ENCODE measurements around the gene PRMT2.

PRMT2 gene

GRCh38 chr21:46661211-46661625, 25.7 kb downstream of the PRMT2 start:
- WGBS (ENCODE audit: insufficient coverage, insufficient read length), result no CpG with 5 or more reads among the region's 29 CpGs
- Histone ChIP-seq H3K4me1 (ENCODE audit: control insufficient read depth, insufficient read depth, low read length) (no peaks in the 10 kb centered on the region; the same call in 1 of the 2 replicates), H3K27ac (ENCODE audit: low read length) (no peak overlapping the region), H3K27me3 (ENCODE audit: control insufficient read depth, insufficient read depth, low read length) (no peaks in the 10 kb centered on the region), H3K9me3 (ENCODE audit: control insufficient read depth, insufficient read depth, low read length) (no peaks in the 10 kb centered on the region), H3K36me3 (ENCODE audit: control insufficient read depth, insufficient read depth, low read length) (no peaks in the 10 kb centered on the region; the same call in none of the 2 replicates), H3K4me3 (ENCODE audit: low read length) (no peak overlapping the region)
- no peak for DNase-seq (ENCODE audit: low read depth, low spot score)

GRCh38 chr21:46661642-46662366, 26.3 kb downstream of the PRMT2 start:
- WGBS (ENCODE audit: insufficient coverage, insufficient read length), result no CpG with 5 or more reads among the region's 61 CpGs
- DNase-seq (ENCODE audit: low read depth, low spot score), result no peak
- no peaks in the 10 kb centered on the region for H3K9me3 ChIP-seq (ENCODE audit: control insufficient read depth, insufficient read depth, low read length)
- H3K27ac ChIP-seq (ENCODE audit: low read length), result no peak overlapping the region
- no peak overlapping the region for H3K4me3 ChIP-seq (ENCODE audit: low read length)
- H3K27me3 ChIP-seq (ENCODE audit: control insufficient read depth, insufficient read depth, low read length), result no peaks in the 10 kb centered on the region
- no peaks in the 10 kb centered on the region; the same call in none of the 2 replicates for H3K36me3 ChIP-seq (ENCODE audit: control insufficient read depth, insufficient read depth, low read length)
- H3K4me1 ChIP-seq (ENCODE audit: control insufficient read depth, insufficient read depth, low read length), result no peaks in the 10 kb centered on the region; the same call in 1 of the 2 replicates

- Histone ChIP-seq H3K9me3 (ENCODE audit: control insufficient read depth, insufficient read depth, low read length) (no peaks in the 10 kb centered on the region), H3K4me1 (ENCODE audit: control insufficient read depth, insufficient read depth, low read length) (no peaks in the 10 kb centered on the region; the same call in 1 of the 2 replicates), H3K27me3 (ENCODE audit: control insufficient read depth, insufficient read depth, low read length) (no peaks in the 10 kb centered on the region), H3K27ac (ENCODE audit: low read length) (no peak overlapping the region), H3K4me3 (ENCODE audit: low read length) (no peak overlapping the region), H3K36me3 (ENCODE audit: control insufficient read depth, insufficient read depth, low read length) (no peaks in the 10 kb centered on the region; the same call in none of the 2 replicates)
- DNase-seq (ENCODE audit: low read depth, low spot score), result no peak
- WGBS (ENCODE audit: insufficient coverage, insufficient read length), result no CpG with 5 or more reads among the region's 11 CpGs
Measured at GRCh38 chr21:46662367-46662654, 26.8 kb downstream of the PRMT2 start.

- DNase-seq (ENCODE audit: low read depth, low spot score), result no peak
Measured at GRCh38 chr21:46662765-46663500, 27.5 kb downstream of the PRMT2 start.

GRCh38 chr21:46663754-46664153, 28.3 kb downstream of the PRMT2 start:
- Histone ChIP-seq H3K9me3 (ENCODE audit: control insufficient read depth, insufficient read depth, low read length) (no peaks in the 10 kb centered on the region), H3K4me3 (ENCODE audit: low read length) (no peak overlapping the region), H3K4me1 (ENCODE audit: control insufficient read depth, insufficient read depth, low read length) (no peaks in the 10 kb centered on the region; the same call in 1 of the 2 replicates), H3K27me3 (ENCODE audit: control insufficient read depth, insufficient read depth, low read length) (no peaks in the 10 kb centered on the region), H3K36me3 (ENCODE audit: control insufficient read depth, insufficient read depth, low read length) (no peaks in the 10 kb centered on the region; the same call in 1 of the 2 replicates), H3K27ac (ENCODE audit: low read length) (no peak overlapping the region)
- WGBS (ENCODE audit: insufficient coverage, insufficient read length), result no CpG with 5 or more reads among the region's 8 CpGs
- no peak for DNase-seq (ENCODE audit: low read depth, low spot score)

More at GRCh38 chr21:46662765-46663500, 27.5 kb downstream of the PRMT2 start:
- no peaks in the 10 kb centered on the region; the same call in none of the 2 replicates for H3K36me3 ChIP-seq (ENCODE audit: control insufficient read depth, insufficient read depth, low read length)
- H3K4me3 ChIP-seq (ENCODE audit: low read length), result no peak overlapping the region
- H3K27ac ChIP-seq (ENCODE audit: low read length), result no peak overlapping the region
- H3K9me3 ChIP-seq (ENCODE audit: control insufficient read depth, insufficient read depth, low read length), result no peaks in the 10 kb centered on the region
- H3K27me3 ChIP-seq (ENCODE audit: control insufficient read depth, insufficient read depth, low read length), result no peaks in the 10 kb centered on the region
- no peaks in the 10 kb centered on the region; the same call in 1 of the 2 replicates for H3K4me1 ChIP-seq (ENCODE audit: control insufficient read depth, insufficient read depth, low read length)
- WGBS (ENCODE audit: insufficient coverage, insufficient read length), result no CpG with 5 or more reads among the region's 21 CpGs

- H3K27me3 ChIP-seq (ENCODE audit: control insufficient read depth, insufficient read depth, low read length), result no peaks in the 10 kb centered on the region
- H3K9me3 ChIP-seq (ENCODE audit: control insufficient read depth, insufficient read depth, low read length), result no peaks in the 10 kb centered on the region
- no peaks in the 10 kb centered on the region; the same call in 1 of the 2 replicates for H3K36me3 ChIP-seq (ENCODE audit: control insufficient read depth, insufficient read depth, low read length)
- no CpG with 5 or more reads among the region's 24 CpGs for WGBS (ENCODE audit: insufficient coverage, insufficient read length)
- no peak overlapping the region for H3K27ac ChIP-seq (ENCODE audit: low read length)
- no peaks in the 10 kb centered on the region; the same call in 1 of the 2 replicates for H3K4me1 ChIP-seq (ENCODE audit: control insufficient read depth, insufficient read depth, low read length)
- no peak overlapping the region for H3K4me3 ChIP-seq (ENCODE audit: low read length)
- no peak for DNase-seq (ENCODE audit: low read depth, low spot score)
Measured at GRCh38 chr21:46664316-46664995, 29.0 kb downstream of the PRMT2 start.

- no CpG with 5 or more reads among the region's 3 CpGs for WGBS (ENCODE audit: insufficient coverage, insufficient read length)
- Histone ChIP-seq H3K4me1 (ENCODE audit: control insufficient read depth, insufficient read depth, low read length) (no peaks in the 10 kb centered on the region; the same call in 1 of the 2 replicates), H3K27ac (ENCODE audit: low read length) (no peak overlapping the region), H3K36me3 (ENCODE audit: control insufficient read depth, insufficient read depth, low read length) (no peaks in the 10 kb centered on the region; the same call in 1 of the 2 replicates), H3K4me3 (ENCODE audit: low read length) (no peak overlapping the region), H3K27me3 (ENCODE audit: control insufficient read depth, insufficient read depth, low read length) (no peaks in the 10 kb centered on the region), H3K9me3 (ENCODE audit: control insufficient read depth, insufficient read depth, low read length) (no peaks in the 10 kb centered on the region)
- DNase-seq (ENCODE audit: low read depth, low spot score), result no peak
Measured at GRCh38 chr21:46665566-46665965, 30.1 kb downstream of the PRMT2 start.

- no peaks in the 10 kb centered on the region for H3K9me3 ChIP-seq (ENCODE audit: control insufficient read depth, insufficient read depth, low read length)
- H3K27me3 ChIP-seq (ENCODE audit: control insufficient read depth, insufficient read depth, low read length), result no peaks in the 10 kb centered on the region
- peaks cover 1% of the 10 kb centered on the region; the same call in 1 of the 2 replicates for H3K4me1 ChIP-seq (ENCODE audit: control insufficient read depth, insufficient read depth, low read length)
- DNase-seq (ENCODE audit: low read depth, low spot score), result no peak
- H3K27ac ChIP-seq (ENCODE audit: low read length), result no peak overlapping the region
- no peaks in the 10 kb centered on the region; the same call in 1 of the 2 replicates for H3K36me3 ChIP-seq (ENCODE audit: control insufficient read depth, insufficient read depth, low read length)
- WGBS (ENCODE audit: insufficient coverage, insufficient read length), result no CpG with 5 or more reads among the region's 53 CpGs
- H3K4me3 ChIP-seq (ENCODE audit: low read length), result peak overlapping the region; percentile 49; the same call in 1 of the 2 replicates
Measured at GRCh38 chr21:46666941-46667740, 31.7 kb downstream of the PRMT2 start.

- Histone ChIP-seq H3K9me3 (ENCODE audit: control insufficient read depth, insufficient read depth, low read length) (no peaks in the 10 kb centered on the region), H3K4me1 (ENCODE audit: control insufficient read depth, insufficient read depth, low read length) (peaks cover 1% of the 10 kb centered on the region; the same call in 1 of the 2 replicates), H3K27ac (ENCODE audit: low read length) (no peak overlapping the region), H3K36me3 (ENCODE audit: control insufficient read depth, insufficient read depth, low read length) (no peaks in the 10 kb centered on the region), H3K4me3 (ENCODE audit: low read length) (peak overlapping the region; percentile 49; the same call in 1 of the 2 replicates), H3K27me3 (ENCODE audit: control insufficient read depth, insufficient read depth, low read length) (no peaks in the 10 kb centered on the region)
- no peak for DNase-seq (ENCODE audit: low read depth, low spot score)
- no CpG with 5 or more reads among the region's 53 CpGs for WGBS (ENCODE audit: insufficient coverage, insufficient read length)
Measured at GRCh38 chr21:46667741-46668380, 32.4 kb downstream of the PRMT2 start.

All from iPS DF 6.9 (cell line).